Middle frontal gyrus (tissue), 1 donor: ENCODE measurements around the gene MYRIP.

ENCODE experiments used
- DNase-seq: peaks from one replicate; pipeline ENCODE4 v3.0.0-alpha.2; 2015; ENCODE audit warnings: low spot score; ENCODE audit errors: extremely low spot score

MYRIP gene

GRCh38 chr3:39903253-39903652, 93.8 kb downstream of the MYRIP start:
- DNase-seq = no peak

GRCh38 chr3:39905788-39906187, 96.4 kb downstream of the MYRIP start:
- no peak for DNase-seq

GRCh38 chr3:39907981-39908380, 98.6 kb downstream of the MYRIP start:
- DNase-seq = no peak

GRCh38 chr3:39910135-39910534, 100.7 kb downstream of the MYRIP start:
- no peak for DNase-seq

- DNase-seq = no peak
Measured at GRCh38 chr3:39910826-39911464, 101.5 kb downstream of the MYRIP start.

GRCh38 chr3:39911465-39912309, 102.3 kb downstream of the MYRIP start:
- no peak for DNase-seq

- DNase-seq = no peak
Measured at GRCh38 chr3:39915027-39915426, 105.6 kb downstream of the MYRIP start.

GRCh38 chr3:39917065-39917773, 107.8 kb downstream of the MYRIP start:
- no peak for DNase-seq

GRCh38 chr3:39919281-39919680, 109.9 kb downstream of the MYRIP start:
- no peak for DNase-seq

GRCh38 chr3:39920271-39920670, 110.9 kb downstream of the MYRIP start:
- no peak for DNase-seq

GRCh38 chr3:39927479-39927878, 118.1 kb downstream of the MYRIP start:
- no peak for DNase-seq

GRCh38 chr3:39933986-39934693, 124.7 kb downstream of the MYRIP start:
- peak; percentile 14 for DNase-seq

- no peak for DNase-seq
Measured at GRCh38 chr3:39934696-39935095, 125.3 kb downstream of the MYRIP start.

- no peak for DNase-seq
Measured at GRCh38 chr3:39935261-39935660, 125.9 kb downstream of the MYRIP start.

GRCh38 chr3:39936848-39937247, 127.4 kb downstream of the MYRIP start:
- DNase-seq = no peak

GRCh38 chr3:39937315-39937714, 127.9 kb downstream of the MYRIP start:
- peak; percentile 19 for DNase-seq

GRCh38 chr3:39937874-39938273, 128.5 kb downstream of the MYRIP start:
- no peak for DNase-seq

GRCh38 chr3:39941931-39942330, 132.5 kb downstream of the MYRIP start:
- no peak for DNase-seq

GRCh38 chr3:39960515-39961191, 151.2 kb downstream of the MYRIP start:
- no peak for DNase-seq

- no peak for DNase-seq
Measured at GRCh38 chr3:39961230-39961629, 151.8 kb downstream of the MYRIP start.

- peak; percentile 36 for DNase-seq
Measured at GRCh38 chr3:39962581-39962980, 153.2 kb downstream of the MYRIP start.
